OCI-M2 (cell line): ENCODE data around the gene LPAR3.
"Not testable (repeated sequence)": the region's sequence is repeated elsewhere in the genome, so short reads cannot be mapped to it uniquely, and the experiment has no call there.

ENCODE experiments used
- DNase-seq: peaks from one replicate; lab custom pipeline; 2025; ENCODE audit not compliant: unreplicated experiment; lab: John Stamatoyannopoulos, UW

LPAR3 gene, protein sequence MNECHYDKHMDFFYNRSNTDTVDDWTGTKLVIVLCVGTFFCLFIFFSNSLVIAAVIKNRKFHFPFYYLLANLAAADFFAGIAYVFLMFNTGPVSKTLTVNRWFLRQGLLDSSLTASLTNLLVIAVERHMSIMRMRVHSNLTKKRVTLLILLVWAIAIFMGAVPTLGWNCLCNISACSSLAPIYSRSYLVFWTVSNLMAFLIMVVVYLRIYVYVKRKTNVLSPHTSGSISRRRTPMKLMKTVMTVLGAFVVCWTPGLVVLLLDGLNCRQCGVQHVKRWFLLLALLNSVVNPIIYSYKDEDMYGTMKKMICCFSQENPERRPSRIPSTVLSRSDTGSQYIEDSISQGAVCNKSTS

DNA sequence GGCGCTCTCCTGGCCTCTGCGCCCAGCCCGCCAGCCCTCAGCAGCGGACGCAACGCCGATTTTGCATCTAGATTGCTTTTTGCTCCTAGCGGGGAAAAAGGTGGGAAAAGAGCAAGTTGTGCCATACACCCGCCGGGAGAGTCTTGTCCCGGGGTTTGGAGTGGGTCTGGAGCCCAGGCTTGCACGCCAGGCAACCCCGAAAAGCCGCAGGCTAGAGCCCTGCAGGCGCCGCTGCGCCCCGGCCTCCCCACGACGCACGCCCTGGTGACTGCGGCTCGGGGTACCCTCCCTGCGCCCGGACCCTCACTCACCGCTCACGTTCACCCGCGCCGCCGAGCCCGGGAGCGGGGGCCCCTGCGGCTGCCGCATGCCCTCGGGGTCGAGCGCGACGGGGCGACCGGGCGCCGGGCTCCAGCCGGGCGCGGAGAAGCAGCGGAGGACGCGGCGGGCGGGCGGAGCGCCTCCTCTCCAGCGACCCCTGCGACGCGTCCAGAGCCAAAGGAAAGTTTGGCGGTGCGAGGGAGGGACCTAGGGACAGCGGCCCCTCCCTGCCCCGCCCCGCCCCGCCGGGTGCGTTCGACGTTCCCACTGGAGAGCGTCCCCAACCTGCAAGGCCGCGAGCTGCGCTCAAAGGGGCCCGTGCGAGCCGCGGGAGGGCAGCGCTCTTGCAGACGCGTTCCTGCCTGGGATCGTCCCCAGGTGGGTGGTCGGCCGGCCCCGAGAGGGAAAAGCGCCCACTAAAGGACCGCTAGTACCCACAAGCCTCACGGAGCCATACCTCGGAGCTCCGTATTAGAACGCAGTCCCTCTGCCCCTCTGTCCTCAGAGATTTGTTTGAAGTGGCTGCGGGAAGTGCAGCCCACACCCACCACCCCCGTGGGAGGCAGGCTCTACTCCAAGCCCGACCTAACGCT, at the start of gene LPAR3:
LPAR3 (minus strand) TSS at position 502 of the 914 bp plus-strand sequence. CDS start 27,086 bp downstream, outside the sequence.
- DNase-seq = no peak

DNA sequence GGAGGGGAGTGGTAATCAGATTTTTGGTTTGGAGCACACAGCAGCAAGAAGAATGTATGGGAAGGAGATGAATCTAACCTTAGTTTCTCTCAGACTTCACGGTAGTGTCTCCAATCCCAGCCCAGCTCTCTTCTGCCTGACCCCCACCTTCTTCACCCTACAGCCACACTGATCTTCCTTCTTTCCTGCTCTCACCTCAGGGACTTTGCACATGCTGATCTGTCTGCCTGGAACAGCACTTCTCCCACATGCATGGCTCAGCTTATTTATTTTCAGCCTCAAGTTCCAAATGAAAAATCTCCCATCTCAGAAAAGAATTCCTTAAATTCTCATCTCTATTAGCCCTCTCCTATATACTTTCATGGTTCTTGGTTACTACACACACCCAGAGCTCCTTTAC, 48.8 kb upstream of the LPAR3 start:
- no peak for DNase-seq

DNA sequence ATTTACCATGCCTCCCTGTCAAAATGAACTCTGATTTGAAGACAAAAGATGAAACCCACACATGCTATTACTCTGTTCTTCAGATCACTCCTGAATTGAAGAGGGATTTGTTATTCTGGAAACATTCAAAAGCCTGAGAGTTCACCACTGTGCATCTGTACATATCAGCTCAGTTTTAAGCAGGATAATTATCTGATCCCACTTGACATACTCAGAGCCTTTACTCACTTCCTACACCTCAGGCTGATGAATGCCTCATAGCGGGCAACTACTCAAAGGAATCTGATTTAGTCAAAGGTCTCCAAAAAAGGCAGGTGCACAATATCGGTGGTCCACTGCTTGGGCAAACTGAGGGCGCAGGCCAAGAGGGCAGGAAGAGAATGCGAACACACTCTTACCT, 47.5 kb upstream of the LPAR3 start:
- no peak for DNase-seq

DNA sequence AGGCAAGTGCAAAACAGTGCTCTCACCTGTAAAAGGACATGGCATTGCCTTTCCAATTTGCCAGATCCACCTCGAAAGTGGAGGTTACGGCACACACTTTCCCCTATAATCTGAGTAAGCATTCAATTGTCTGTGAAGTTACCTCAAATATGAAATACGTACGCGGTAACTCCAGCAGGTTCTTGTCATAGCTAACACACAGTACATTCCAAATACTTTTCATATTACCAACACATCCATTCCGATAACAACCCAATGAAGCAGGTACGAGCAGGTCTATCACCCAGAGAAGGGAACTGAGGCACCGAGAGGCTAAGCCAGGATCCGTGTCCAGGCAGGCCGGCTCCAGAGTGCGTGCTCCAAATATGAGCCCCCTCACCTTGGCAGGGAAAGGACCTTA, 46.8 kb upstream of the LPAR3 start:
- DNase-seq = no peak

DNA sequence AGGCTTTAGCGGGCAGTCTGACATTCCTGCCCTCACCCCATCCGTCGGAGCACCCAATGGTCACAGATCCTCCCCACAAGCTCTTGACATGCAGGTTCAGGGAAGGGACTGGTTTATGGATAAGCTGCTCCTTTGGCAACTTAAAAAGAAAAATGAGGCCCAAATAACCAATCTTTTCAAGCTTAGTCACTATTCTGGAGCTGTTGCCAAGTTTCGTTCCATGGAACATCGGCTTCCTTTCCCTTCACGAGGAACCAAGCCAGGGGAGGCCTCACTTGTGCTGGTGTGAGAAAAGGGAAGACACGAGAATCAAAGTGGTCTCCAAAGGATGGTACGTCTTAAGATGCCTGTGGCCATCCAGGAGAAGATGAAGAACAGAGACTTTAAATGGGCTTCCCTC, 46.1 kb upstream of the LPAR3 start:
- no peak for DNase-seq

DNA sequence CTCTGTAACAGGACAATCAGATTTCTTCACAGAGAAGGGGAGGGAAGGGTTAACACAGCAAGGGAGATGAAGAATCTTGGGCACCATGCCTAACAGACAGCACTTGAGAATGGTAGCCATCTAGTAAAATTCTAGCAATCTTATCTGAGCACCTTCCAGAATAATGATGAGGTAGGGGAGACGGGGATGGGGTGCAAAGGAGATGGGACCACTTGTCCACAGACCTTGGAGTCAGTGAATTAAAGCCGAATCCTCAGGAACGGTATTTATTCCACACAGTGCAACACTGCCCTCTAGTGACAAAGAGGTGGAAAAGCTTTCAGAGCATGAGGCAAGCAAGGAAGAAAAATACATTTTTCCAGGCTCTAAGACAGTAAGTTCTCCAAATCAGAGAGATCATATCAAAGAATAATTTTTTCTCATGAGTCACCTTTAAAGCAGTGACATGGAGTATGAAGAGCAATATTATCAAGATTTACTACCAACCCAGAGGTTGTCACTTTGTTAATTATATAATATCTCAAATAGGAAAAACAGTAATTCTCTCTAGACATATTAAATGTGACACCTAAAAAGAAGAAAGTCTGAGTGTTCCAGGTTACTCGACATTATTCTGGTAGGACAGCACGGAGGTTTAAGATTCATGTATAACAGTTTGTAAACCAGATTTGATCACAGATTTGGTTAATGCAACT, 43.3 kb upstream of the LPAR3 start:
- DNase-seq = no peak

DNA sequence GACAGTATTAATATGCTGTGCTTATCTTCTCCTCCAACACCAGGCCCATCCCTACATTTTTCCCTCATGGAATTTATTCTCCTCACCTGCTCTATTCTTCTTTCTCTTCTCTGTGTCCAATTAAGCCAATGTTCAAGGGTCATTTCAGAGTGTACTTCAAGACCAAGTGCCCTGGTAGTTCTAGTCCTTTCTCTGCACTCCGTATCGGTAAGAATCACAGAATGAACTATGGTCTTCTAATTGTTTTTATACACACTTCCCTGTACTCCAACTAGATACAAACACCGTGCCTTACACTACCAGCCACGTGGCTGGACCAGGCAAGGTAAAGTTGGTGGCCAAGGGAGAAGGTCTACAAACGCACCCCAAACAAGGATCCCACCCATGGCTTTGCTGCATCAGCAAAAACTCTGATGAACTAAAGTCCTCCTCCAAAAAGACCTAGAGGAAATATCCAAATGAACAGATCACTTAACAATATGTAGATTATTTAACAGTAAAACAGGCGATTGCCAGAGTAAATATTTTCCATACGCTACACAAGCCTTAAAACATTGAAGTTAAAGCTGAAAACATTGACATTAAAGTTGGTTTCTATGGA, 40.1 kb upstream of the LPAR3 start:
- DNase-seq = no peak

DNA sequence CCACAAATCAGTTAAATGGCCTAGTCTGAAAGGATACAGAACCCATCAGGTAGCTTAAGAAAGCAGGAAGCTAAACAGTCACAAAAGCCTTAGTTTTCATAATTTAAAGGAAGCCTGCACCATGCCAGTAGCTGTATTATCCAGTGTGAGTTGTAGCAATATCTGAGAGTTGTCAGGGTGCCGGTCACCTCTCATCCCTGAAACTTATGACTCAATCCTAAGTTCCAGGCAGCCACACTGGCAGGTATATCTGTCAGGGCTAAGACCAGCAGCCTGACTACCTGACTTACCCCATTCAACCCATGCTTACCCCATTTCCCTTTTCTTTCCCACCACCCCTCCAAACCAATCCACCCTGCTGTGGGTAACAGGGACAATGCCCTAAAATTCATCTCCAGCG, 37.8 kb upstream of the LPAR3 start:
- no peak for DNase-seq

DNA sequence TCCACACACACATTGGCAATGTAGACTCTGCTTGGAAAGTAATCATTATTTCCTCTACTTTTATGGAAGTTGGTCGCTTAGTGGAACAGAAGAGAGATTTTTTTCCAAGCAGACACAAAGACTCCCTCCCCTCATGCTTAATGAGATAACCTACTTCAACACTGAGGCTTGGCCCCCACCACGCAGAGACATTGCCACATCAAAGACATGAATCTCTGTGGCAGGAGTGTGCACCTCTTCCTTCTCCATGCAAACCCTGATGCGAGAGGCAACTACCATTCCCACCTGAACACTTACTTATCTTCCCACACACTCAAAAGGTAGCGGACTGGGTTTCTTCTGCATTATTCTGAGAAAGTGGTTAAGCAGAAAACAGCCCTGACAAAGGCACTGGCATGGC, 37.3 kb upstream of the LPAR3 start:
- DNase-seq = no peak

DNA sequence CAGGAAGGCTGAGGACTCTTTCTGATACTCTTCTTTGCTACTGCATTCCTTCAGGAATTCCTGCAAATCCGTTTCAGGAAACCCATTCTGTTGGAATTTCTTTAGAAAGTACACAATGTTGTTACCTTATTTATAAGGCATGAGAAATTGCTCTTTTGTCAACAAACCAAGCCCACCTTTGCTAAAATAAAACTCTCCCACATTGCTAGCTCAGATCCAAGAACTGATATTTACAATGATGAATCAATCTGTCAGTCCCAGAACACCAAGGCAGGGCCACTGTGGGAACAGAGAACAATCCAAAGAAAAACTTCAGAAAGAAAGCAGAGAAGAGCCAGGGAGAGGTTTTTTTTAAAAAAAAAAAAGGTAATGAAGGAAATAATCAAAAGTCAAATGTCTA, 36.6 kb upstream of the LPAR3 start:
- no peak for DNase-seq

DNA sequence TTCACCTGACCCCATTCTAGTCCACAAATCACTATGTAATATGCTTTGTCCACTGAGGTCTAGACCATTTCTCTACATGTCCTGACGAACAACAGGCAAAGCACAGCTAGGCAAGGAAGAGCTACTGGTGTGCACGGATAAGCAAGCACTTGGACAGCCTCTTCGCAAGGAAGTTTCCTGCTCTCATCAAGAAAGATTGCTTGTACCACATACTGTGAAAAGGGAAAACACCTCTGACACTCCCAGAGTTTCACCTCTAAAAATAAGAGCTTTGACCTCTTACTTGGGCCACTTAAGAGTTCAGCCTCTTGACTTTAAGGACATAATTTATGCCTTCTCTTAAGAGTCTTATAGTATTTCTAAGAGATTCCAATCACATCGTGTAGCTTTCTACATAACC, 36.0 kb upstream of the LPAR3 start:
- DNase-seq = no peak

DNA sequence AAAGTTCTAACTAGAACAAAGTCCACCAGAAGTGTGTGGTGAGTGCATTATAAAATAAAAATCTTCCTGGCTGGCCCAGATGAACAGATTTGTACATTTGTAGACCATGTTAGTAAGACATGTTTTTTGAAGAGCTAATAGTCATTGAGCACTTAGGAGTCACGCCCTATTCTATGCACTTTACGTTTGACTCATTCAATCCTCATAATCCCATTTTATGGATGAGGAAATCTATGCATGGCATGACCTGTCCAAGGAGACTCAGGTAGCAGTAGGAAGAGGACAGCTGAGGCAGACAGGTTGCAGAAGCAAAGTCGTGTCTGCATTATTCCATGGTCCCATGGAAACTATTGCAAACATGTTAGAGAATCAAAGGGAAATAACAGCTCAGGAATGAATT, 30.3 kb upstream of the LPAR3 start:
- no peak for DNase-seq

DNA sequence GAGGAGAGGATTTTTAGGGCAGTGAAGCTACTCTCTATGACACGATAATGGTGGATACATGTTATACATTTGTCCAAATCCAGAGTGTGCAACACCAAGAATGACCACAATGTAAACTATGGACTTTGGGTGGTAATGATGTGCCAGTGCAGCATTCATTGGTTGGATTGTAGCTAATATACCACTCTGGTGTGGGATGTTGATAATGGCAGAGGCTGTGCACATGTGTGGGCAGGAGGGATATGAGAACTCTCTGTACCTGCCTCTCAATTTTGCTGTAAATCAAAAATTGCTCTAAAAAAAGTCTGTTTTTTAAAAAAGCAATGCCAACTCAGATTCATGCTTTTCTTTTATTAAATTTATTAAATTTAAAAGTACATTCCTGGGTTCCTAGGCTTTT, 27.2 kb upstream of the LPAR3 start:
- no peak for DNase-seq

DNA sequence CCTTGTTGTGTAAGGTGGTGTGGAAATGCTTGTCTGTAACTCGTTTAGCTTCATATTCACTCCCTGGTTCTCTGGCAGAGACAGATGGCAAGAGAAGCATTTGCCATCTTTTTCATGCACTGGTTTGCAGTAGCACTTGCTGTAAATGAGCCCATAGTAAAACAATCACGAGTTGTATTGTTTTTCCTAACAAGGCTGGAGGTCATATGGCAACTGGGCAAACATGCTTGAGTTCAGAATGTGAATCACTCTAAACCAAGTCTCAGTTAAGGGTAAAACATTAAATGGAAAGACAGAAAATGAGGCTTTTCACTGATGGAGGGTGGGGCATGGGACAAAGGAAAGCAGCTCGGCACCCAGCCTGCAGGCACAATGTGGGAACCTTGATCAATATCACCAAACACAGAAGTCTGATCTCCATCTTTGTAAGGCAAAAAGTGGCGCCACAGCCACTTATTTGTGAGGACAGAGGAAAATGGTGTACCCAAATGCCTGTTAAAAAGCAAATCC, 26.5 kb upstream of the LPAR3 start:
- DNase-seq = no peak

DNA sequence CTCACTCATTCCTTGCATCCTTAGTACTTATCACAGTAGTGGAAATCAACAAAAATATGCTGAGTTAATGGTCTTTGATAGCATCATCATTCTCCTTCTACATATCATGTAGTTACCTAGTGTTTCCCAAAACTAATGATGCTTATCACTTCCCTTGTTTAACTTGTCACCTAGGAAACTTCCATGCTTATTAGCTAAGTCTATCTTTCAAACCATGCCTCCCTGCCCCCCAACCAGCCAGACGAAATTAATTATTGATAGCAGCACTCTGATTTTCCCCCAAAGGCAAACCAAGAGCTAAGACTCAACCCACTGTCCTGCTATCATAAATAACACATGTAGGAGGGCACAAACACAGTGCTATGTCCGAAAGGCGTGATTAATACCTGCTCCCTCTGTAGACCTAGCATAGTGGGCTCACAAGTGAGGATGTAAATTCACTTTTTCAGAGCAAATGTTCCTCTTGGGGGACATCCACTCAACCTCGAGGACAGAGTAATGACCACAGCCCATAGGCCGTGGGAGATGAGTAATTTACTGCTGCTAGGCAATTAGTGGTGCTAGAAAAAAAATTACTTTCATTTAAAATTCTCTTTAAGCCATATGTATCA, 25.8 kb upstream of the LPAR3 start:
- DNase-seq = no peak

DNA sequence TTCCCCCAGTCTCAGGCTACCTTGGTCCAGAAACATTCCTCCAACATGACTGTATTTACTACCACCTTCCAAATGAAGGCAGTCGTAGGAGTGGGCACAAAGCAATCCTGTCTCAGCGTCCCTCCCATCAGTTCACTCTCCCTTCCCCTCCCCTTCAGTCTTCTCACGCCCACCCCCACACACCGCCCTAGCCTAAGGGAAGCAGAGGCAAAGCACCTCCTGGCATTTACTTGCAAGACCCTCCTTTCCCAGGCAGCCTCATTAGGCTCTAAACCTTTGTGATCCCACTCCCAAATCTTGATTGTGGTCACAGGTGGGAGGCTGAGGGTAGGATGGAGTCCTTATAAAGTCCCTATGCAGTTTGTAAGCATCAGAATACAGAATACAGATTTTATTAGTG, 23.9 kb upstream of the LPAR3 start:
- no peak for DNase-seq

DNA sequence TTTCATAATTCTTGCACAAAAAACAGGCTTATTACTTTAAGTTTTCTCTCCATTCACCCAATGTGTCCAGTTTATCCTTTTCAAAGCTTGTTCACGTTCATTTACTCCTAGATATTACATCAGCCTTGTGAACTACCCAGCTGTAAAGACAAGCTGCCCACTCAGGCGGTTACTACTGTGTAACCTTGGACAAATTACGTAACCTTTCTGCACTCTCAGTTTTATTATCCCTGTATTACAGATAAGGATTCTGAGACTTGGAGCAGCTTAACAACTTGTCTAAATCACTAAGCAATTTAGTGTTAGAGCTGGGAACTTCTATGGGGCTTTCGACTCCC, 20.5 kb upstream of the LPAR3 start:
- DNase-seq = no peak

DNA sequence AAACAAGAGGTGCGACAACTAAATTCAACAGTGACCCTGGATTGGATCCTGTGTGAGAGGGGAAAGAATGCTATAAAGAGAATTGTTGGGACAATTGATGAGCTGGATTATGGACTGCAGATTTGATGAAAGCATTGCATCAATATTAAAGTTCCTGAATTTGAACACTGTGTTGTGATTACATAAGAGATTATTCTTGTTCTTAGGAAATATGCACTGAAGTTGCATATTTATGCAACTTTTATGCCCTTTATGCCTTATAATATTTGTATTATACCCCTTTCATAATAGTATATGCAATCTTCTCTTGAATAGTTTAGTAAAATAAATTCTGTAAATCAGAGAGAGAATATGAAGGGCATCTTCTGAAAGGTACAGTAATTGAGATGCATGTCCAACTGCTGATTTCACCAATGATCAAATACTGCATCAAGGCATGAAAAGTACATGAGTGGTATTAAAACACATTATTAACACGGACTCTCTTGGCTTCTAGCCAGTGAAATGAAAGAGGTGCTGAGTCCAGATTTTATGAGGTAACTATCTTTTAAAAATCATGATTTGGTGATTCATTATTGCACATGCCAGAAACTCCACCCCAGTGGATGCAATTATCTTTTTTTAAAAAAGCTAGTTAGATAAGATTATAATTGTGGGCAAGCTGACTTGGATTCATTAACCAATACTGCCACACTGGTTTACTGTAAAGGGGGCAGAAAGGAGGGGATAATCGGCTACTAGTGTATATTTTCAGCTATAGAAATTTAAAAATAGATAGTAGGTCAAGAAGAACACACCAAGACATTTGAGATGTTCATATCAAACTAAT, 19.9 kb upstream of the LPAR3 start:
- DNase-seq = no peak

DNA sequence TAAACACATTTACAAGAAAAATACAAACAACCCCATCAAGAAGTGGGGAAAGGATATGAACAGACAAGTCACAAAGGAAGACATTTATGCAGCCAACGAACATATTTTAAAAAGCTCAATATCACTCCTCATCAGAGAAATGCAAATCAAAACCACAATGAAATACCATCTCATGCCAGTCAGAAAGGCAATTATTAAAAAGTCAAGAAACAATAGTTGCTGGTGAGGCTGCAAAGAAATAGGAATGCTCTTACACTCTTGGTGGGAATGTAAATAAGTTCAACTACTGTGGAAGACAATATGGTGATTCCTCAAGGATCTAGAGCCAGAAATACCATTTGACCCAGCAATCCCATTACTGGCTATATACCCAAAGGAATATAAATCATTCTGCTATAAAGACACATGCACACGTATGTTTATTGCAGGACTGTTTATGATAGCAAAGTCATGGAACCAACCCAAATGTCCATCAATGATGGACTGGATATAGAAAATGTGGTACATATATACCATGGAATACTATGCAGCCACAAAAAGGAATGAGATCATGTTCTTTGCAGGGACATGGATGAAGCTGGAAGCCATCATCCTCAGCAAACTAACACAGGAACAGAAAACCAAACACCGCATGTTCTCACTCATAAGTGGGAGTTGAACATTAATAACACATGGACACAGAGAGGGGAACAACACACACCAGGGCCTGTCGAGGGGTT, 15.9 kb upstream of the LPAR3 start:
- not testable (repeated sequence) for DNase-seq
